HG03108 (cell line): Measurements from ENCODE around the gene MRTFA.
"Not testable (repeated sequence)": the region's sequence is repeated elsewhere in the genome, so short reads cannot be mapped to it uniquely, and the experiment has no call there.

Experiments used
- ATAC-seq: cut with Tn5 transposase; IDR thresholded peaks from one replicate; pipeline ENCODE4 v1.9.1; 2021; ENCODE audit warnings: moderate library complexity; ENCODE audit not compliant: unreplicated experiment

MRTFA gene

DNA sequence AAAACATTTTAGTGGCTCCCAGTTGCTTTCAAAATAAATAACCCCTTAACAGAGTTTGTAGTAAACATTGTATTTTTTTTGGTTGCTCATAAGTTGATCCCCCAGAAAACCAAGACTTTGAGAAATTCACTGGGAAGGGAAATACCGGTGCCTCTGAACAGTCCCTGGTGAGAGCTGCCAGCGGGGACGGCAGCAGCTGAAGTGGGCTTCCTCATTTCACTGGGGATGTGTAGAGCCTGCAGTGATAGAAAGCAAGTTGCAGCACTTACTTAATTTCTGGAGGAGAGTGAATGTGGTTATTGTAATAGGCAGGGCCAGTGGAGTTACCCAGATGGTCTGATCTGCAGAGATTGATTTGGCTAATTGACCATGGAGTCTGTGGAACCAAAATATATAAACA, 24.2 kb upstream of the MRTFA start:
- ATAC-seq: no peak

DNA sequence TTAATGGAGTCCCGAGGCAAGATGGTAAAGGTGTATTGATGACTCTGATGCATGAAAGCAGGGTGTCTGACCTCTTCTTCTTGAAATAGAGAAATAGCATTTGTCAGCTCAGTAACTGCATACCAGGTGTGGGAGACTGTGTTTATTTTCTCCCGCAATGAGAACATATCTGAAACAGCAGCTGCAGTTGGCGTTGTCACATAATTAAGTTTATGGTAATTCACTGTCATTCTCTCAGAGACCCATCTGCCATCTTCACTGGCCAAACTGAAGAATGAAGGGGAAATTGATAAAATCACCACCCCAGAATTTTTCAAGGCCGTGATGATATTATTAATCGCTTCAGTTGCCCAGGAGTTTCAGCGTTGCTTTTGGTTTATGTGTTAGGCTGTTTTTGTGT, 22.6 kb upstream of the MRTFA start:
- no peak for ATAC-seq

DNA sequence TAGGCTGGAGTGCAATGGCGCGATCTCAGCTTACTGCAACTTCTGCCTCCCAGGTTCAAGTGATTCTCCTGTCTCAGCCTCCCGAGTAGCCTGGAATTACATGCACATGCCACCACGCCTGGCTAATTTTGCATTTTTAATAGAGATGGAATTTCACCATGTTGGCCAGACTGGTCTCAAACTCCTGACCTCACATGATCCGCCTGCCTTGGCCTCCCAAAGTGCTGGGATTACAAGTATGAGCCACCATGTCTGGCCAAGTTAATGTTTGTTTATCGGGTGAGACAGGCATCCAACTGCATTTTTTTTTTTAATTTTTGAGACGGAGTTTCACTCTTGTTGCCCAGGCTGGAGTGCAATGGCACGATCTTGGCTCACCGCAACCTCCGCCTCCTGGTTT, 20.1 kb upstream of the MRTFA start:
- not testable (repeated sequence) for ATAC-seq

DNA sequence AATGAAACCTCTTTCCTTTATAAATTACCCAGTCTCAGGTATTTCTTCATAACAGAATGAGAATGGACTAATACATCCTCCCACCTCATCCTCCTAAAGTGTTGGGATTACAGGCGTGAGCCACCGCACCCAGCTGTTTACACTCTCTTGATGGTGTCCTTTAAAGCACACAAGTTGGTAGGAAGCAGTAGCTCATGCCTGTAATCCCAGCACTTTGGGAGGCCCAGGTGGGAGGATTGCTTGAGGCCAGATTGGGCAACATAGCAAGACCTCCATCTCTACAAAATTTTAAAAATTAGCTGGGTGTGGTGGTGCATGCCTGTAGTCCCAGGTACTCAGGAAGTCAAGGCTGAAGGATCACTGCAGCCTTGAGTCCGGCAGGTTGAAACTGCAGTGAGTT, 19.4 kb upstream of the MRTFA start:
- not testable (repeated sequence) for ATAC-seq

DNA sequence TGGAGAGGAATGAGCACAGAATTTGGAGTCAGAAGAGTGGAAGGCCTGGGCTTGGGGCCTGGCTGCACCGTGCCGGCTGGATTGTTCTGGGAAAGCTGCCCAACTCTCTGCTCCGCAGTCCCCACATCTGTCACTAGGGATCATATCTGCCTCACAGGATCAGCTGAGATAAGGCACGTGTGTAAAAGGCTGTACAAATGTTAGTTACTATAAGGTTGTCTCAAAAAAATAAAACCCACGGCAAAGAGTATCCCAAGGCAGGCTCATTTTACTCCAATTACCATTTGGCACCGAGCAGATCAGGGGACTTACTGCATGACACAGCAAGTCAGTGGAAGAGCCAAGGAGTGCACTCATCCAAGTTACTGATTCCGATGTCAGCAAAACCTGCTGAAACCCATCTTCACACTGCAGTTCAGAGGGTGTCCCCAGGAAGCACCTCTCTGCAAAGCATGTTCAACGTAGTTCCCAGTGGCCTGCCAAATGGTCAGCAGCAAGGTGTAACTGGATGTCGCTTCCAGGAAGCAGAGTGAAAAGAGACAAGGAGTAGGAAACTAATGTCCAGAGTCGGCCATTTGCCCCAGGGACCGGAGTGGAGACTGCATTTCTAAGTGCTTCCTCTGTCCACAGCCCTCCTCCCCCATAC, 18.1 kb upstream of the MRTFA start:
- no peak for ATAC-seq

DNA sequence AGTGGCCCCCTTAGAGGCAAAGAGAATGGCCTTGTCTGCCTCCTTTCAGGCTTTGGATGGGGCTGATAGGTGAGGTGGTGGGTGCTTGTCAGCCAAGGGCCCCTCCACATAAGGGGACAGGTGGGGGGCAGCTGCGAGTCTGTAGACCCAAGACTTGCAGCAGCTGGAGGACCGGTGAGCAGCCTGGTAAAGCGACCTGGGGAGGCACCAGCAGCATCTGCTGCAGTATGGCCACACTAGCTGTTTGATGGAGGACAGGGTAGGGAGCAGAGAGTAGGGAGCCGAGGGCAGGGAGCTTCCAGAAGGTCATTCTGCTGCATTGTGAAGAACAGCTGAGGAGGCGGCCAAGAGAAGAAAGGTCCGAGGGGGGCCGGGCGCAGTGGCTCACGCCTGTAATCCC, 16.8 kb upstream of the MRTFA start:
- no peak for ATAC-seq

DNA sequence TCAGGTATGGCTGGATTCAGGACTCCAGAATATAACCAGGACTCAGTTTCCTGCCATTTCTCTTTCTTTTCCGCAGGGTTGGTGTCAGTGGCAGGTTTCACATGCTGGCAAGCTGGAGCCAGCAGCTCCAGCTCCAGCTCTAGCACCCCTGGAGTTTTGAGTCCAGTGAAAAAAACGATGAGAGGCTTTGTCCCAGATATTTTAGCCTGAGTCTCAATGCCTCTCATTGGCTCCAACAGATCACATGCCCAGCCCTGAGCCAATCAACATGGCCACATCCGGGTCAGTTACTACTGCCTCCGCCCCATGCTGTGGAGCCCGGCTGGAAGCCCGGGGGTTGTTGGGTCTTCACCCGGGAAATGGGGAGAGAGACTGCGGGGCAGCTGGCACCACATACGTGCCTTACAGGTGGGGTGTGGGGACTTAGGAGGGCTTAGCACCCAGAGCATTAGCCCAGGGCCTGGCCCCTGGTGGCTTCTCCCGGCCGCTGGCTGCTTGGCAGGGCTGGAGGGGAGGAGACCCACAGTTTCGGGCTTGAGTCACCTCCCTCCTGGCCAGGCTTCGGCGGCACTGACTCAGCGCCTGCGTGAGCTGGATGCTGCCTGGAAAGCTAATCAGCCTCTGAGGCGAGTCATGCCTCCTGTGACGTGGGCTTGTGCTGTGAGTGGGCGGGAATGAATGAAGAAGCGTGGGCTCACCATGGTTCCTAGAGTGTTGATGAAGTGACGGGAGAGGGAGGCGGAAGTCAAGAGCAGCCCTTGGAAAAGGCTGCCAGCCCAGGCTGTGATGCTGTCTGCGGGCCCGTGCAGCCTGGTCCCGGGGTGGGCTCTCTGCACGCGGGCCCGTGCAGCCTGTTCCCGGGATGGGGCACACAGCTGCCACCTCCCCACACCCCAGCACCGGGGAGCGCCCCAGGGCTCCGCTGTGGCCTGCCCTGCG, 15.3 kb upstream of the MRTFA start:
- peak; percentile 72 for ATAC-seq

DNA sequence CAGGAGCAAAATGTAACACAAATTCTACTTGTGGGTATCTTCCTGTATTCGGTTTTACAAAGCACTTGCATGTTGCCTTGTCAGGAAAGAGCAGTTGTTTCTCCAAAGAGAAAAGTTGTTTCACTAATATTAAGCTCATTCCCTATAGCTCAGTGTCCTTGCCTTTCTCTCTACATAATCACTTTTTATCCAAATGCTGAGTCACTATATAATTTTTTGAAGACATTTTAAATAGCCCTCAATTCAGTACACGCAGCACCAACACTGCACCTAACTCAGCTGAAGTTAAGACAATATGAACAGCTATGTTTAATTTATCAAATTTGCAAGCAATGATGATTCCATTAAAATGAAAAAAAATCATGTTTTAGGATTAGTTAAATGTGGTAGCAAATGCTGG, 14.5 kb upstream of the MRTFA start:
- ATAC-seq: no peak

DNA sequence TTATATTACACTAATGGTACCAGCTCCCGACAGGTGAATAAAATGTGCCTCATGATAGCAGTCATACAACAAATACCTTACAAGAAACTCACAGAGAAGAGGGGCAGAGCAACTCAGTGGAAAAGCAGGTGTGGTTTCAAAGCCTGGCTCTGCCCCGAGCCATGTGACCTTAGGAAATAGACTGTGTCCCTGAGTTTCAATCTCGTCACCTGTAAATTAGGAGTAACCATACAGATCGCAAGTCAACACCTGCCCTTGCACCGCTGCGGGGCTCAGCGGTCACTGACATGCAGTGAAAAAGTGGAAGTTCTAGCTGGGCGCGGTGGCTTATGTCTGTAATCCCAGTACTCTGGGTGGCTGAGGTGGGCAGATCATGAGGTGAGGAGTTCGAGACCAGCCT, 11.9 kb upstream of the MRTFA start:
- no peak for ATAC-seq

DNA sequence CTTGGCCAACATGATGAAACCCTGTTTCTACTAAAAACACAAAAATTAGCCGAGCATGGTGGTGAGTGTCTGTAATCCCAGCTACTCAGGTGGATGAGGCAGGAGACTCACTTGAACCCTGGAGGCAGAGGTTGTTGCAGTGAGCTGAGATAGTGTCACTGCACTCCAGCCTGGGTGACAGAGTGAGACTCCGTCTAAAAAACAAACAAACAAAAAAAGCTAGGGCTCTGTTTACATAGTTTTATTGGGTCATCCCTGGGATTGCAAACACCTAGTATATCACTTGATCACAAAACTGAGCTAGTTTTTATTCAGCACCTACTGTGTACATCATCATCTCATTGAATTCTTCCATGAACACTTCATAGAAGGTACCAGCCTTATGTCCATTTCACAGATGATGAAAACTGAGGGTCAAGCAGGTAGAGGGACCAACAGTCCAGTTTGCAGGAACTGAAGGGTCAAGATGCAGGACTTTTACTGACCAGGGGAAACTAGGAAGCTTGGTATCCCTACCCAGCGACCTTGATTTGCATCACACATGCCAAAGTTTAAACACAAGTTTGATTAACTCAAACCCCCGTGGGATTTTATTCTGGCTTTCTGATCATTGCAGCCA, 9.2 kb upstream of the MRTFA start:
- no peak for ATAC-seq

DNA sequence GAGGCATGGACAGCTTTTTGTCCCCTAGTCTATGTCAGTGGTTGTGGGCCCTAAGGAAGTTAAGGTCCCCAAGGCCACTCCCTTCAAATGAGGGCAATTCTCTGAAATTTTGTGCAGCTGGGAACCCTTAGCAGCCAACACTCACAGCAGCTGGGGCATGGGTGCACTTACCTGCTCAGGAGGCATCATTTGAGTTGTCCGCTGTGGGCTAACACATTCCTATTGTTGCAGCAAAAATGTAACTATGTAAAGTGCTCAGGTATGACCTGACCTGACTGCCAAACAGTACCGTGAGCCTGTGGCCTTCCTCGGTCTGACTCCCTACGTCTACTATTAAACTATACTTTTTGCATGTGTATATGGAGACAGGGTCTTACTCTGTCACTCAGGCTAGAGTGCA, 5.8 kb upstream of the MRTFA start:
- ATAC-seq: no peak

DNA sequence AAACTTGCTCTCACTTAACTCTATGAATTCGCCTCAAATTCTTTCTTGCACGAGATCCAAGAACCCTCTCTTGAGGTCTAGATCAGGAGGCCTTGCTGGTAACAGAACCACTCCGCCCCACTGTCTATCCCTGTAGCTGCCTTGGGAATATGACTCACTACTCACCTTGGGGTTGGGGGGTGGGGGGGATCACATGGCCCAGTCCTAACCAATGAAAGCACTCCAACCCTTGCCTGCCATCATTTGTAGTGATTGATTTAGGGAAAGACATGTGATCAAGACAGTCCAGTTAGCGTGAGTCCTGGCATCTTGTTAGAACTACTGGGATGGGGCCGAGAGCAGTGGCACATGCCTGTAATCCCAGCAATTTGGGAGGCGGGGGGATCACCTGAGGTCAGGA, 4.8 kb upstream of the MRTFA start:
- ATAC-seq: no peak

DNA sequence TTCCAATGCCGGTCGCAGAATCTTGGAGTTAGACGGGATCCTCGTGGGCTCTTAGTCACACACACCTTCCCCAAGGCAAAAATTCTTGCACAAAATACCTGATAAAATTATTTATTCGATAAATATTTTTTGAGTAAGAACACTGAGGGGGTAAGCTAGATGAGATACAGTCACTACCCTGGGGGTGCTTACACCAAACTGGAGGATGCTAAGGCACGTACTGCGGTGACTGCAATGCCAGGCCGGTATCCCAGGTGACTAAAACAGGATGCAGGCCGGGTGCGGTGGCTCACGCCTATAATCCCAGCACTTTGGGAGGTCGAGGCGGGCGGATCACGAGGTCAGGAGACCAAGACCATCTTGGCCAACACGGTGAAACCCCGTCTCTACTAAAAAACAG, 1.7 kb upstream of the MRTFA start:
- ATAC-seq: no peak

DNA sequence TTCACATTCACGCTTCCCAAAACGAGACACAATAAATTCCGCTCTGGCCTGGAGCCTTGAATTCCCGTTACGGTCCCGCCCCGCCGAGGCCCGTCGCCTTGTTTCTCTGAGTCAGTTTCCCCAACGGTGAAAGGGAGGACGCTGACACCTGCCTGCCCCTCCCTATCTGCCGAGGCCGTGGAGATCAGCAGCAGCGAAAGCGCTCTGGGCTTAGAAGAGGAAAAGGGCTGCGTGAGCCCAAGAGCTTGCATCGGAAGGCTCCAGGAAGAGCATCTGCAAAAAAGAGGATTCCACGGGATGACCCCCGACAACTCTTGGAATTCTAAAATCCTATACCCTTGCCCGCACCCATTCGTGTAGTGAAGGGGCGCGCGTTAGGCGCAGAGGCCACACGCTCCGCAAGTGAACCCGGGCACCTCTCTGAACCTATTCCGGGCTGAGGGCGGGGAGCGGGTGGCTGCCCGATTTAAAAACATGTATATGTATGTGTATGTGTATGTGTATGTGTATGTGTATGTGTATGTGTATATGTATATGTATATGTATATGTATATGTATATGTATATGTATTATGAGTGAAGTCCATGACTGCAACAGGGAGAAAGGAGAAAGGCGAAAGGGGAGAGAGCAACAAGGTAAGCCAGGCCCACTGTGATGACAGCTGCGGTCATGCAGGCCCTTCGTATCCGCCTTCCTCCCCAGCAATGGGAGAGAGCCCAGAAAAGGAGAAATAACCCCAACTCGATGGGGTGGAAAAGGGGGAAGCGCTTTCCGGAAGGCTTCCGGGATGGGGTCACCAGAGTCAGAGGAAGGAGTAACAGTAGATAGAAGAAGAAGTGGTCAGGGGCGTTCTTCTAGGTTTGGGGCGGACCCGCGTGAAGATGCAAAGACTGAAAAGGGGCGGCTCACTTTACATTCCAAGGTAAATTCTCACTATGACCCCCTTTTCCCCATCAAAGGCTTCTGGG, 948 bp upstream of the MRTFA start:
- no peak for ATAC-seq

DNA sequence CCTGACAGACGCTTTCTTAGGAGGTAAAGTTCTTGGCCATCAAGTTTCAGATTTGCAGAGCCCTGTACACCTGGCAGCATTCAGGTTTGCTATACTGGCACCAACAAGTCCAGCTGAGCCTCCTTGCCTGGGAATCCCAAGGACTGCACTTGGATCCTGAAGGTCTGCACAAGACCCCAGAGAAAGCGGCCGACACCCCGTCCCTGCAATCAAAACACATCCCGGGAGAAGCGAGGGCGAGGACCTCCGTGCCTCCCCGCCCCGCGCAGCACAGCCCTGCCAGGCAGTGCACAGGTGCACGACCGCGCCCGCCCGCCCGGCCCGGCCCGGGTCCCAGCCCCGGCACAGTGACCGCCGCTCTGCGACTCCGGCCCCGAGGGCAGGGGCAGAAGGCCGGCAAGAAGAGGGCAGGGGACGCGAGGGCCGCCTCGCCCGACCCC, 559 bp downstream of the MRTFA start:
- ATAC-seq: no peak

DNA sequence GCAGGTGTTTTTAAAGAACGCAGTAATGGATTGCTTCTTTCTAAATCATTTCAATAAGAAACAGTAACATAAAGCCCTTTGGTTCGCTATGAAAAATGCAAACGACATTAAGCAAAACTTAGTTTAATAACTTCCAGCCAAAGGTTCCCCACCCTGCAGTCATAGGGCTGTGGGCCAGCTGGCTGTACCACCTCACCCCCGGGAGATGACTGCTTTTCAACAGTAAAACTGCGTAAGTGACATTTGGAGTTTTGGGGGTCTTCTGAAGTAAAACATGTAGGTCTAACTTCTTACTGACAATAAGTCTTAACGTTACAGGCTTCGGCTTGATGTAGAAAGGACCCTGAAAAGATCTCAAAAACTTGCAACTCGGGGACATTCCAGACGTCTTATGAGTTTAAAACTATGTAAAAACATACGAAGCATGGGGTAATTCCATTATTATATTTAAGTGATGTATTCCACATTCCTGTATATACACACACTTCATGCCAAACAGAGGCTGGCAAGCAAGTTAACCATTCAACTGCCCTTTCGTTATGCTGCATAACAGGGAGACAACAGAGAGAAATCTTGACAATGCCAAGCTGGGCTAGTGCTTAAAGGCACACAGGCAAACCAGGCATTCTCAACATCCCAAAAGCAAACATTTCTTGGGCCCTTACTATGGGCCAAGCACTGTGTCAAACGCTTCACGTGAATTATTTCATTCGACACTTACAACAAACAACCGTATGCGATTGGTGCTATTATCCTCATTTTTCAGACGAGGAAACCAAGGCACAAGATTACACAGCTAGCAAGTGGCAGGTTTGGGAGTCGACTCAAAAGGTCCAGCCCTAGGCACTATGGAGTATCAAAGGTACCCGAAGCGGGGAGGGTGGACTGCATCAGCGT, 1.2 kb downstream of the MRTFA start:
- ATAC-seq: no peak

DNA sequence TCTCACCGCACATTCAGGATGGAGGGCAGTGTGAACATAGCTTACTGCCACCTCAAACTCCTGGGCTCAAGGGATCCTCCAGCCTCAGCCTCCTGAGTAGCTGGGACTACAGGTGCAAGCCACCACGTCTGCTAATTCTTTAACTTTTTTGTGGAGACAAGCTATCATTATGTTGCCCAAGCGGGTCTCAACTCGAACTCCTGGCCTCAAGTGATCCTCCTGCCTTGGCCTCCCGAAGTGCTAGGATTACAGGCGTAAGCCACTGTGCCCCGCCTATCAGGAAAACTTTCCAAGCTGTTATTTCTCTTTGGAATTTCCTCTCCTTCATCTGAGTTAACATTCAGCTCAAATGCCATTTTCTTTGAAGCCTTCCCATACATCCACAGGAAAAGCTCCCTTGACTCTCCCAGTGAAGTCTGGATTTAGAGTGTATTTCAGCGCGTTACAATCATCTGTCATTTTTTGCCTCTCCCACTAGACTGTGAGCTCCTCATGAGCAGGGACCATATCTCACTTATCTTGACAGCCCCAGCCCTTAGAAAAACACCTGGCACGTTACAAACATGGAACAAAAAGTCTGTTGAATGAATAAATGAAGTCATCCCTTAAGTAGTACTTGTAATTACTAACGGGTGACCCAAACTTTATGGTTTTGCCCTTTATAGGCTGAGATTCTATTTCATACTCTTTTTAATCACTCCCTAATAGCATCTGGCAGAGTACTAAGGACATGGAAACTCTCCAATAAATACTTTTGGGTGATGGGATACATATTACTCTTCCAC, 2.2 kb downstream of the MRTFA start:
- no peak for ATAC-seq

DNA sequence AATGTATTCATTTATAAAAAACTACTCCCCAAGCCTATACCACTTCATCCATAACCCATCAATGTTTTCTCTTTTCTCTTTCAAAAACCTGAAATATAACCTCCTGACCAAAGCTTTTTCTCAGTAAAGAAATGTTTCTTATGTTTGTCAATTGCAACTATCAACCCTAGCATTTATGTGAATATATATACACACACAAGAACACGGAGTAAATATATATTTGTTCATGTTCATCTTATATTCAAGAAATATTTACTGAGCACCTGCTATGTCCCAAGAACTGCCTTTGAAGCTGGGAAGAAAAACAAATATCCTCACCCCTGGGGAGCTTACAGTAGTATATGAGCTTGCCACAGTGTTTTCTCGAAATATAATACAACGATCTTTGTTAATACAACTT, 3.5 kb downstream of the MRTFA start:
- no peak for ATAC-seq

DNA sequence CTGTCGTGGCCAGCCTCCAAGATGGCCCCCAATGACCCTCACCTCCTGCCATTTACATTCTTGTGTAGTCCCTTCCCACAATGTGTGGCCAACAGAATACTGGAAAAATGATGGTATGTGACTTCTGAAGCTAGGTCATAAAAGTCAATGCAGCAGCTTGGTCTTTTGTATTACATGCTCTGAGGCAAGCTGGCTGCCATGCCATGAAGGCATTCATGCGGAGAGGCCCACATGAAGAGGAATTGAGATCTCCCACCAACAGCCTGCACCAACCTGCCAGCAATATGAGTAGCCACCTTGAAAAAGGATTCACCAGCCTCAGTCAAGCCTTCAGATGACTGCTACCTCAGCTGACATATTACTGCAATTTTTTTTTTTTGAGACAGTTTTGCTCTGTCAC, 4.6 kb downstream of the MRTFA start:
- no peak for ATAC-seq
